Fibroblast of skin of right biceps (primary cell): ENCODE data around the gene PDP2.
"Not testable (repeated sequence)": the region's sequence is repeated elsewhere in the genome, so short reads cannot be mapped to it uniquely, and the experiment has no call there.

Experiments
- DNase-seq: peaks from one replicate; pipeline ENCODE4 v3.0.0-alpha.2; 2013

Gene PDP2

GRCh38 chr16:66888647-66889615, 8.6 kb downstream of the PDP2 start:
- DNase-seq = no peak

GRCh38 chr16:66889622-66890021, 9.3 kb downstream of the PDP2 start:
- DNase-seq = no peak

- DNase-seq = no peak
These were observed 10.5 kb downstream of the PDP2 start for GRCh38 chr16:66890799-66891198.

GRCh38 chr16:66891360-66891759, 11.0 kb downstream of the PDP2 start:
- DNase-seq = no peak

GRCh38 chr16:66891797-66892196, 11.5 kb downstream of the PDP2 start:
- DNase-seq = no peak

- DNase-seq = no peak
These were observed 13.7 kb downstream of the PDP2 start for GRCh38 chr16:66894055-66894454.

GRCh38 chr16:66894948-66895688, 14.8 kb downstream of the PDP2 start:
- peak; percentile 59 for DNase-seq

GRCh38 chr16:66895689-66895979, 15.3 kb downstream of the PDP2 start:
- DNase-seq = no peak

GRCh38 chr16:66895999-66896398, 15.7 kb downstream of the PDP2 start:
- DNase-seq = no peak

GRCh38 chr16:66896682-66897081, 16.4 kb downstream of the PDP2 start:
- not testable (repeated sequence) for DNase-seq

GRCh38 chr16:66898207-66898606, 17.9 kb downstream of the PDP2 start:
- DNase-seq = peak; percentile 55

- DNase-seq = no peak
These were observed 18.6 kb downstream of the PDP2 start for GRCh38 chr16:66898933-66899309.

- DNase-seq = no peak
These were observed 19.1 kb downstream of the PDP2 start for GRCh38 chr16:66899310-66899944.

- peak; percentile 77 for DNase-seq
These were observed 19.8 kb downstream of the PDP2 start for GRCh38 chr16:66899945-66900710.

GRCh38 chr16:66900721-66901441, 20.6 kb downstream of the PDP2 start:
- no peak for DNase-seq

- DNase-seq = no peak
These were observed 21.3 kb downstream of the PDP2 start for GRCh38 chr16:66901626-66902025.

GRCh38 chr16:66902648-66903543, 22.6 kb downstream of the PDP2 start:
- no peak for DNase-seq

GRCh38 chr16:66903544-66904427, 23.5 kb downstream of the PDP2 start:
- no peak for DNase-seq

GRCh38 chr16:66904428-66904845, 24.1 kb downstream of the PDP2 start:
- no peak for DNase-seq
